ENCODE data around the gene IL1R1.

IL1R1 gene

DNA sequence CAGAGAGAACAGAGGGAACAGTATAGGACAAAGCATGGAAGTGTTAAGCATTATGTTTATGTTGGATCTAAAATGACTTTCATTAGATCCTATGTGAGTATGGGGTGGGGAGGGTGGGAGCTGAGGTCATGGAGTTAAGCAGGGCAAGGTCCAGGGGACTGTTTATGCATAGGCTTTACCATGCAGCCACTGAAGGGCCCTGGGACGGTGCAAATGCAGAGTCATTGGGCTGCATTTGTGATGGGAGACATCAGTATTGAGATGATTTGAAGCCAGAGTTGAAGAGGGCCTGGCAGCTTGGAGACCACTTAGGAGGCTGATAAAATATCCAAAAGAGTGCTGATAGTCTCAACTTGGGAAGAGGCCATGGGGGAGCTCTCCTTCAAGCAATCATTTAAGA, 66.9 kb downstream of the IL1R1 start:
- DNase-seq, result no peak

DNA sequence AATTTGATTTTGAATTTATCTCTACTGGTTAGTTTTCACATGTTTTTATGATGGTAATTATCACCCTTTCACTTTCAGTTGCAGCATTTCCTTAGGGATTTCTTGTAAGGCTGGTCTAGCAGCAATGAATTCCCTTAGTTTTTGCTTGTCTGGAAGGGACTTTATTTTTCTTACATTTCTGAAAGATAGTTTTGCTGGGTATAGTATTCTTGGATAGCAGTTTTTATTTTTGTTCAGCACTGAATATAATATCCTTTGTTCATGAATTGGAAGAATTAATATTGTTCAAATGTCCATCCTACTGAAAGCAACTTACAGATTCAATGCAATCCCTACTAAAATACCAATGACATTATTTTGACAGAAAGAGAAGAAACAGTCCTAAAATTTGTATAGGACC, 74.5 kb downstream of the IL1R1 start:
- no peak for DNase-seq

DNA sequence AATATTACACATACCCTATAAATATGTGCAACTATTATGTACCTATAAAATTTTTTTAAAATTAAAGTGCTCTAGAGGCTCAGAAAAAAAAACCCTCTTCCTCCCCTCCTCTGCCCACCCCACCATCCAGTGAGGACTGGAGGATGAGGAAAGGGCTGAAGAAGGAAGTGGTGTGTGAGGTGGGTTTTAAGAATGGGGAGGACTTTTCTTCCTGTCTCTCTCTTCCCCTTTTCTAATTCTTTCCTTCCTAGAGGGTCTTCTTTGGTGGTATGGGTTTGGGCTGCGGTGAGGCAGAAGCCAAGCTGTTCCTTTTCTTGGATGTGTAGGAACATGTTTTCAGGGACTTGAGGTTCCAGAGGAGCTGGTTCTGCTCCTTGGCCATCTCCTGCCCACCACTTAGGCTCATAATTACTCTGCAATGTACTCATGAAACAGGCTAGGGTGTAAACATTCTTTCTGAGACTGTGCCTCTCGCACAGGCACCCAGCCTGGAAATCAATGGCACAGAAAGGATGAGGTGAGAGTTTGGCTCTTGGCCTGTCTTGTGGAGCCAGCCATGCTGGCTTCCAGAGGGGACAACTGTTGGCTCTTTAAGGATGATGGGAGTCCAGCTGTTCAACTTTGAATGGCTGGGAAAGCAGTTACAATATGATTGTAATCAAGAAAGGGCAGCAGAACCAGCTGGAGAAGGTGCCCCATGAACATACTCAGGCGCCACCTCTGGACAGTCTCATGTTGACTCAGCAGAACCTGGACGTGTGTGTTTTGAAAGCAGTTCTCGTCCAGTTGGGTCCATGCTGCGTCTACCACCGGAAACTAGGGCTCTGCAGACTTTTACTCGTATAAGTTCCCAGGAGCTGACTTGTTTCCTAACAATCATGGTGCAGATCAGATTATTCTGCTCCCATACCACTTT, 82.5 kb downstream of the IL1R1 start:
- no peak for DNase-seq

DNA sequence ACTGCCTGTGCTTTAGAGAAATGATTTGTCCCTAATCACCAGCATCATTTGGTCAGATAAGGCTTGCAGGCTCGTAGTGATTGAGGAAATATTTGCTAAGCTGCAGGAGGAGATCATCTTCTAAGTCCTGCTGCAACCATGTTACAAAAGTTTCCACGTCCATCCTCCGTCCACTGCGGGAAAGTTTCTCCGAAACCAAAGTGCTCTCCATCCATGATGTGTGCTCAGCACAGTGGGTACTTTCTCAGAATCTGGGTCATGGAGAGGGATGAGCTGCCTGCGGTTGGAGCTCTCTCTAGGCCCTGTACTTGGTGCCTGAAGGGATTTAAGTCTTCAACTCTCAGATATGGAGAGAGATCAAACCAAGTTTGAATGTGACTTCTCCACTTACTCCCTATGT, 83.6 kb downstream of the IL1R1 start:
- no peak for DNase-seq

DNA sequence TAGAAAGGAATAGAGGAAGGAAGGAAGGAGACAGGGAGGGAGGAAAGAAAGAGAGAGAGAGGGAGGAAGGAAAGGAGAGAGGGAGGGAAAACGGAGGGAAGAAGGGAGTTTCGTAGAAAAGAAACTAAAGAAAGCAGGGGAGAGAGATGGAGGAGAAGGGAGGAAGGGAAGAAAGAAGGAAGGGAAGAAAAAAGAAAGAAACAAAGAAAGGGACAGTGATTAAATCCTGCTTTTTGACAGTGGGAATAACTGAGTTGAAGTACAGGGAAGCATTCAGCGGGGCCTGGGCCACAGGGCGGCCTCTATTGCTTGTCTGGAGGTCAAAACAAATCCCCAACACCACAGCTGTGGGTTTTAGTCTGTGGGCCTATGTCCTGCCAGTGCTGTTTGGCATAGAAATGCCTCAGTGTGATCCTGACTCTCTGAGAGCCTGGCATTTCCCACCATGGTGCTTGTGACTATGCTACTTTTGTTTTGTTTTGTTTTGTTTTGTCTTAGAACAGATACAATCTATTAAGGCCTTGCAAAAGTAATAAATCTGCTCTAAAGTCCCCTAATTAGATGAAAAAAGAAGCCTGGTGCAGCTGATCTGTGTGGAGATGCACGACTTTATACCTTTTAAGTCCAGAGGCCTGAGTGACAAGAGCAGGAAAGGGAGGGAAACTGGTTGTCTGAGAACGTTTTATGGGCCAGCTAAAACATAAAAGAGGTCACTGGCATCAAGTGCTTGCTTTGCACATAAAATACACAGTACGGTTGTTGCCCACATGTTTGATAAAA, 84.3 kb downstream of the IL1R1 start:
- DNase-seq, result no peak

DNA sequence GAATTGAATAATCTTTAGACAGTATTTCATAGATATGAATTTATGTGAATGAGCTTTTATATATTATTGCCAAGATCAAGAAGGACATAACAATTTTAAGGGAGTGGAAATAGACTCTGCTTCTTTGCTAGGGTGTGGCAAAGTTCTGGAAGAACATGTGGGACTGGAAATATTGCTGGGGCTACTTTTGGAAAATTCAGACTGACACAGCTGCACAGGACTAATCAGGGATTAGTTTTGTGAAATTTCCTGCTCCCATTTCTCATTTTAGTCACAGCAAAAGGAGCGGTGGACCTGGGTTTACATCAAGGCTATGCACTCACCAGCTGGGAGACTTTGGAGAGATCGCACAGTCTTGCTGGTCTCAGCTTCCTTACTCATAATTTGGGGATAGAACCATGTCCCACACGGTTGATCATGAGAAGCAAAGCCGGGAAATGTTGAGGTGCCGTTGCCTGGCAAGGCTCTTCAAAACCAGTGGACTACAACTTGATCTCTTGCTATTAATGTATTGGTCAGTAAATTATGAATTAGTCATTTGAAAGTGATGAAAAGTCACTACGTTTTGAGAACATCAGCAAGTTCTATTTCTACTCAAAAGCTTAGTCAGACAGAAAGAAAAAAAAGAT, 86.7 kb downstream of the IL1R1 start:
- DNase-seq, result no peak
